ENCODE data around the gene FMN2.

Gene FMN2

GRCh38 chr1:240134596-240134995 is 42.9 kb downstream of the FMN2 start:
- Histone ChIP-seq H2AFZ (ENCODE audit: low read depth, low read length, severe bottlenecking) (no peak overlapping the region), H3K9ac (ENCODE audit: low read length) (no peak overlapping the region), H4K20me1 (ENCODE audit: low read depth, low read length) (no peaks in the 10 kb centered on the region), H3K27me3 (ENCODE audit: low read length) (no peaks in the 10 kb centered on the region), H3K9me2 (replicated peaks; ENCODE audit: insufficient read depth, low read length) (no peaks in the 10 kb centered on the region), H3F3A (ENCODE audit: insufficient read depth) (no peaks in the 10 kb centered on the region), H3K27ac (ENCODE audit: low read depth, low read length) (no peak overlapping the region), H3K4me3 (ENCODE audit: insufficient read depth, low read length, poor library complexity, severe bottlenecking) (no peak overlapping the region), H3K79me2 (ENCODE audit: insufficient read depth, low read length) (no peaks in the 10 kb centered on the region), H3K9me3 (ENCODE audit: insufficient read depth, low read length) (no peaks in the 10 kb centered on the region), H3K4me2 (ENCODE audit: low read depth, low read length, poor library complexity, severe bottlenecking) (no peak overlapping the region), H3K36me3 (ENCODE audit: low read length) (no peaks in the 10 kb centered on the region)
- TF ChIP-seq EZH2phosphoT487 (conservative IDR thresholded peaks at IDR 0.05; ENCODE audit: low read length) = no peak
- TF ChIP-seq, protein P1, sequence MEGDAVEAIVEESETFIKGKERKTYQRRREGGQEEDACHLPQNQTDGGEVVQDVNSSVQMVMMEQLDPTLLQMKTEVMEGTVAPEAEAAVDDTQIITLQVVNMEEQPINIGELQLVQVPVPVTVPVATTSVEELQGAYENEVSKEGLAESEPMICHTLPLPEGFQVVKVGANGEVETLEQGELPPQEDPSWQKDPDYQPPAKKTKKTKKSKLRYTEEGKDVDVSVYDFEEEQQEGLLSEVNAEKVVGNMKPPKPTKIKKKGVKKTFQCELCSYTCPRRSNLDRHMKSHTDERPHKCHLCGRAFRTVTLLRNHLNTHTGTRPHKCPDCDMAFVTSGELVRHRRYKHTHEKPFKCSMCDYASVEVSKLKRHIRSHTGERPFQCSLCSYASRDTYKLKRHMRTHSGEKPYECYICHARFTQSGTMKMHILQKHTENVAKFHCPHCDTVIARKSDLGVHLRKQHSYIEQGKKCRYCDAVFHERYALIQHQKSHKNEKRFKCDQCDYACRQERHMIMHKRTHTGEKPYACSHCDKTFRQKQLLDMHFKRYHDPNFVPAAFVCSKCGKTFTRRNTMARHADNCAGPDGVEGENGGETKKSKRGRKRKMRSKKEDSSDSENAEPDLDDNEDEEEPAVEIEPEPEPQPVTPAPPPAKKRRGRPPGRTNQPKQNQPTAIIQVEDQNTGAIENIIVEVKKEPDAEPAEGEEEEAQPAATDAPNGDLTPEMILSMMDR (IDR thresholded peaks at IDR 0.05; ENCODE audit: insufficient read depth, low read length, poor library complexity, severe bottlenecking) = no peak

DNA sequence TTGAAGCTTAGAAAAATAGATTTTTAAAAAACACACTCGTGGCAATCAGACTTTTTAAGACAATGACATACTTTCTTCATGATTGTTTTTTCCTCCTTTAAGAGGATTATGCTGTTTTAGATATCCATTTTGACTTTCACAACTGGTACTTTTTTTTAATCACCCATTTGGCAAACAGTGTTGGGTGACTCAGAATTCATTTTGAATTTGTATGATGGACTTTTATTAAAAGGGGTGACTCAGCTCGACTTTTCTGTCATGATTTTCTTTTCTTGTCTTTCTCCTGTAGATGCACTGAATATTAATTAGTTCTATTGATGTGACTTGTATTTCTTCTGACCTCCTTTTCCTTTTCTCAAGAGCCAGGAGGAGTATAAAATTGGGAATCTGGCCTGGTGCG is 44.7 kb downstream of the FMN2 start:
- TF ChIP-seq EZH2phosphoT487 (conservative IDR thresholded peaks at IDR 0.05; ENCODE audit: low read length) = no peak
- TF ChIP-seq, protein P1 (IDR thresholded peaks at IDR 0.05; ENCODE audit: insufficient read depth, low read length, poor library complexity, severe bottlenecking) = no peak
- no peaks in the 10 kb centered on the region for H3K36me3 ChIP-seq (ENCODE audit: low read length)
- H3K27ac ChIP-seq (ENCODE audit: low read depth, low read length) = no peak overlapping the region
- no peak overlapping the region for H3K4me3 ChIP-seq (ENCODE audit: insufficient read depth, low read length, poor library complexity, severe bottlenecking)
- H3F3A ChIP-seq (ENCODE audit: insufficient read depth) = no peaks in the 10 kb centered on the region
- no peak overlapping the region for H2AFZ ChIP-seq (ENCODE audit: low read depth, low read length, severe bottlenecking)
- H3K9me2 ChIP-seq (replicated peaks; ENCODE audit: insufficient read depth, low read length) = no peaks in the 10 kb centered on the region
- no peaks in the 10 kb centered on the region for H3K79me2 ChIP-seq (ENCODE audit: insufficient read depth, low read length)
- no peaks in the 10 kb centered on the region for H4K20me1 ChIP-seq (ENCODE audit: low read depth, low read length)
- H3K9ac ChIP-seq (ENCODE audit: low read length) = no peak overlapping the region
- H3K27me3 ChIP-seq (ENCODE audit: low read length) = no peaks in the 10 kb centered on the region
- H3K4me2 ChIP-seq (ENCODE audit: low read depth, low read length, poor library complexity, severe bottlenecking) = no peak overlapping the region
- no peaks in the 10 kb centered on the region for H3K9me3 ChIP-seq (ENCODE audit: insufficient read depth, low read length)

DNA sequence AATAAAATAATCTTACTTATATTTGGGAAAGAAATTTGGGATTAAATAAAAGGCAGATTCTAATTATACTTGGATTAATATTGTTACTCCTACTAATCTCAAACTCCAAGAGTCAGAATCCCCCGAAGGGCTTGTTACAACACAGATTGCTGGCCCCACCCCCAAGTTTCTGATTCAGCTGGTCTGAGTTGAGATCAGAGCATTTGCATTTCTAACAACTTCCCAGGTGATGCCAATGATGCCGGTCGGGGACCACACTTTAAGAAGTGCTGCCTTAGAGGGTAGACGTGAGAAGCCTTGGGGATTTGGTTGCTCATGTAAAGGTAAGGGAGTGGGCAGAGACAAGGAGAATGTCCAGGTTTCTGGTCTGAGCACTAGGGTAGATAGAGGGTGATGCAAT is 47.2 kb downstream of the FMN2 start:
- Histone ChIP-seq H3F3A (ENCODE audit: insufficient read depth) (no peaks in the 10 kb centered on the region), H3K9ac (ENCODE audit: low read length) (no peak overlapping the region), H3K27ac (ENCODE audit: low read depth, low read length) (no peak overlapping the region), H3K4me3 (ENCODE audit: insufficient read depth, low read length, poor library complexity, severe bottlenecking) (no peak overlapping the region), H3K9me2 (replicated peaks; ENCODE audit: insufficient read depth, low read length) (no peaks in the 10 kb centered on the region), H2AFZ (ENCODE audit: low read depth, low read length, severe bottlenecking) (no peak overlapping the region), H3K9me3 (ENCODE audit: insufficient read depth, low read length) (no peaks in the 10 kb centered on the region), H4K20me1 (ENCODE audit: low read depth, low read length) (no peaks in the 10 kb centered on the region), H3K27me3 (ENCODE audit: low read length) (no peaks in the 10 kb centered on the region), H3K36me3 (ENCODE audit: low read length) (no peaks in the 10 kb centered on the region), H3K79me2 (ENCODE audit: insufficient read depth, low read length) (no peaks in the 10 kb centered on the region), H3K4me2 (ENCODE audit: low read depth, low read length, poor library complexity, severe bottlenecking) (no peak overlapping the region)
- TF ChIP-seq, protein P1 (IDR thresholded peaks at IDR 0.05; ENCODE audit: insufficient read depth, low read length, poor library complexity, severe bottlenecking) = no peak
- no peak for TF ChIP-seq EZH2phosphoT487 (conservative IDR thresholded peaks at IDR 0.05; ENCODE audit: low read length)

All from SU-DHL-6 (cell line).